Liver (tissue), 9 donors: ENCODE data around the gene ERN1. TPM values are rescaled to one million over a fixed set of nuclear protein-coding genes. Genes with fewer than 3 reads are reported as not detected.

Experiments used
- DNase-seq: peaks from one replicate; pipeline ENCODE4 v3.0.0-alpha.2; 2017; ENCODE audit warnings: low spot score
- H3K27ac ChIP-seq, 2 donors: one replicate each; pipeline ENCODE4 v1.7.0; 2013; ENCODE audit warnings: inconsistent platforms in 2 of 2, low read length in 2 of 2, control low read depth in 1 of 2, low read depth in 1 of 2, mild to moderate bottlenecking in 1 of 2
- H3K27me3 ChIP-seq, 4 donors: one replicate each; pipeline versions ENCODE4 v1.6.1 to v1.7.0; 2013; ENCODE audit warnings: low read length in 3 of 4, inconsistent platforms in 1 of 4, mild to moderate bottlenecking in 1 of 4, moderate library complexity in 1 of 4; ENCODE audit not compliant: control insufficient read depth in 4 of 4, insufficient read depth in 4 of 4
- H3K36me3 ChIP-seq, 4 donors: one replicate each; pipeline versions ENCODE4 v1.6.1 to v1.7.0; 2013; ENCODE audit warnings: low read length in 3 of 4, mild to moderate bottlenecking in 3 of 4, low read depth in 1 of 4, moderate library complexity in 1 of 4; ENCODE audit not compliant: control insufficient read depth in 4 of 4, insufficient read depth in 3 of 4
- H3K4me1 ChIP-seq, 4 donors: one replicate each; pipeline versions ENCODE4 v1.6.1 to v1.7.0; 2013; ENCODE audit warnings: low read length in 3 of 4, mild to moderate bottlenecking in 3 of 4, moderate library complexity in 1 of 4; ENCODE audit not compliant: control insufficient read depth in 4 of 4, insufficient read depth in 4 of 4
- H3K4me3 ChIP-seq, 3 donors: one replicate each; pipeline versions ENCODE4 v1.6.1 to v1.7.0; 2013; ENCODE audit warnings: low read length in 3 of 3, control low read depth in 1 of 3, low read depth in 1 of 3, mild to moderate bottlenecking in 1 of 3
- H3K9ac ChIP-seq, 2 donors: one replicate each; pipeline ENCODE4 v1.7.0; 2013; ENCODE audit warnings: low read length in 2 of 2, mild to moderate bottlenecking in 2 of 2, moderate library complexity in 2 of 2, control low read depth in 1 of 2, low read depth in 1 of 2
- H3K9me3 ChIP-seq, 4 donors: one replicate each; pipeline versions ENCODE4 v1.6.1 to v1.7.0; 2013; ENCODE audit warnings: low read length in 3 of 4; ENCODE audit not compliant: control insufficient read depth in 4 of 4
- EGR1 ChIP-seq, 2 donors: IDR thresholded peaks; 2 replicates each; pipeline ENCODE4 v1.6.1; 2016 to 2018; ENCODE audit warnings: antibody characterized with exemption in 2 of 2, low read depth in 2 of 2
- FOXA1 ChIP-seq: IDR thresholded peaks from 2 replicates; pipeline ENCODE4 v1.6.1; 2016; ENCODE audit warnings: antibody characterized with exemption
- FOXA2 ChIP-seq: IDR thresholded peaks from 2 replicates; pipeline ENCODE4 v1.6.1; 2016; ENCODE audit warnings: antibody characterized with exemption
- GABPA ChIP-seq, 2 donors: IDR thresholded peaks in 1 of 2; conservative IDR thresholded peaks in 1 of 2; 2 replicates each; pipeline ENCODE4 v1.6.1; 2016; ENCODE audit warnings: antibody characterized with exemption in 2 of 2, mild to moderate bottlenecking in 1 of 2, moderate library complexity in 1 of 2
- HNF4A ChIP-seq, 2 donors: conservative IDR thresholded peaks; 2 replicates each; pipeline ENCODE4 v1.6.1; 2016; ENCODE audit warnings: antibody characterized with exemption in 2 of 2, mild to moderate bottlenecking in 2 of 2
- HNF4G ChIP-seq: IDR thresholded peaks from 2 replicates; pipeline ENCODE4 v1.6.1; 2016; ENCODE audit warnings: antibody characterized with exemption
- NR2F2 ChIP-seq: IDR thresholded peaks from 2 replicates; pipeline ENCODE4 v1.6.1; 2016; ENCODE audit warnings: antibody characterized with exemption
- RAD21 ChIP-seq, 2 donors: IDR thresholded peaks; 2 replicates each; pipeline ENCODE4 v1.6.1; 2016; ENCODE audit warnings: antibody characterized with exemption in 2 of 2, mild to moderate bottlenecking in 2 of 2
- SP1 ChIP-seq: IDR thresholded peaks from 2 replicates; pipeline ENCODE4 v1.6.1; 2018; ENCODE audit warnings: antibody characterized with exemption, mild to moderate bottlenecking
- TAF1 ChIP-seq: conservative IDR thresholded peaks from 2 replicates; pipeline ENCODE4 v1.6.1; 2016; ENCODE audit warnings: antibody characterized with exemption, mild to moderate bottlenecking
- WGBS: extraction: QIAGEN DNeasy Blood & Tissue Kit; methylation state at CpG from one replicate; pipeline ENCODE4 v1.1.7; 2013; 5-methylcytosine and 5-hydroxymethylcytosine counted together
- polyA plus RNA-seq, 2 donors: library from polyadenylated mRNA; stranded (reverse) in 1 of 2; unstranded in 1 of 2; fragments of 200-250 nt in 1 of 2; fragments of >200 nt in 1 of 2; fragmentation: Nextera tagmentation in 1 of 2; extraction: Ambion mirVana in 1 of 2; gene quantifications; one replicate each; pipeline versions ENCODE4 v1.2.1 to v1.2.3, GENCODE V29; 2013 to 2015
- total RNA-seq, 2 donors: library from RNA; depleted of rRNA; stranded (reverse); fragments of >200 nt; gene quantifications; one replicate each; pipeline ENCODE4 v1.2.3, GENCODE V29; 2014
- TF ChIP-seq, protein P1 (sequence below): IDR thresholded peaks from 2 replicates; pipeline ENCODE4 v1.6.1; 2016; ENCODE audit warnings: antibody characterized with exemption
- TF ChIP-seq, protein P2 (sequence below): IDR thresholded peaks from 2 replicates; pipeline ENCODE4 v1.6.1; 2016; ENCODE audit warnings: antibody characterized with exemption
- TF ChIP-seq, protein P3 (sequence below): IDR thresholded peaks from 2 replicates; pipeline ENCODE4 v1.6.1; 2016; ENCODE audit warnings: antibody characterized with exemption, mild to moderate bottlenecking
- donor health status: healthy.
- donor health status: healthy.
- donor health status: healthy.
- donor health status: healthy.
- donor health status: healthy.

Gene ERN1
- total and polyA plus RNA-seq, 4 donors: 6.3 to 35.1 (median 14.9) TPM

DNA sequence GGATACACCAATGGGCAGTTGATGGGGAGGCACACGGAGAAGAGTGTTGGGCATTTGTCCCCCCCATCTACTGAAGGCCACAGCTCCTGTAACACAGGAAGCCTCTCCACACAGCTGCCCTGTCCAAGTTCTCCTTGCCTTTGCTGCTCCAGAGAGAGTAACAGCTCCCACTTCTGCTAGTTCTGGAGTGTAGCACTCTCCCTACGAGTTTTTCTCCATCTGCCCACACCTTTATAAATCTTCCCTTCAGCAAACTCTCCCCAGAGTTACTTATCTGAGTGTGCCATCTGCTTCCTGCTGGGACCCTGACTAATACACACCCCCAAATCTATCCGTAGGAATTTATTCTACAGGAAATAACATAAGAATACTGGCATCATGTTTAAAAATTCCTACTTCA, 42.6 kb upstream of the ERN1 start:
- Histone ChIP-seq H3K4me3 (no peak overlapping the region), H3K27ac (no peak overlapping the region), H3K27me3 (no peaks in the 10 kb centered on the region), H3K36me3 (peaks cover 0 to 16% (median 10%) of the 10 kb centered on the region in 4 donors), H3K9me3 (no peaks in the 10 kb centered on the region), H3K4me1 (peaks cover 9 to 40% (median 33%) of the 10 kb centered on the region in 4 donors), H3K9ac (no peak overlapping the region)
- WGBS: 80% methylated on average over 3 of the region's 3 CpGs
- DNase-seq: no peak
- no peak for TF ChIP-seq HNF4A (conservative IDR thresholded peaks at IDR 0.05)
- no peak for TF ChIP-seq FOXA2
- TF ChIP-seq SP1: no peak
- TF ChIP-seq, protein P1, sequence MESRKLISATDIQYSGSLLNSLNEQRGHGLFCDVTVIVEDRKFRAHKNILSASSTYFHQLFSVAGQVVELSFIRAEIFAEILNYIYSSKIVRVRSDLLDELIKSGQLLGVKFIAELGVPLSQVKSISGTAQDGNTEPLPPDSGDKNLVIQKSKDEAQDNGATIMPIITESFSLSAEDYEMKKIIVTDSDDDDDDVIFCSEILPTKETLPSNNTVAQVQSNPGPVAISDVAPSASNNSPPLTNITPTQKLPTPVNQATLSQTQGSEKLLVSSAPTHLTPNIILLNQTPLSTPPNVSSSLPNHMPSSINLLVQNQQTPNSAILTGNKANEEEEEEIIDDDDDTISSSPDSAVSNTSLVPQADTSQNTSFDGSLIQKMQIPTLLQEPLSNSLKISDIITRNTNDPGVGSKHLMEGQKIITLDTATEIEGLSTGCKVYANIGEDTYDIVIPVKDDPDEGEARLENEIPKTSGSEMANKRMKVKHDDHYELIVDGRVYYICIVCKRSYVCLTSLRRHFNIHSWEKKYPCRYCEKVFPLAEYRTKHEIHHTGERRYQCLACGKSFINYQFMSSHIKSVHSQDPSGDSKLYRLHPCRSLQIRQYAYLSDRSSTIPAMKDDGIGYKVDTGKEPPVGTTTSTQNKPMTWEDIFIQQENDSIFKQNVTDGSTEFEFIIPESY: no peak
- TF ChIP-seq NR2F2: no peak
- TF ChIP-seq, protein P2, sequence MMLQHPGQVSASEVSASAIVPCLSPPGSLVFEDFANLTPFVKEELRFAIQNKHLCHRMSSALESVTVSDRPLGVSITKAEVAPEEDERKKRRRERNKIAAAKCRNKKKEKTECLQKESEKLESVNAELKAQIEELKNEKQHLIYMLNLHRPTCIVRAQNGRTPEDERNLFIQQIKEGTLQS: no peak
- TF ChIP-seq RAD21 (IDR thresholded peaks at IDR 0.05): peak in 1 of 2 donors; percentile 35
- no peak for TF ChIP-seq EGR1 (IDR thresholded peaks at IDR 0.05; ENCODE audit: low read depth in 2 of 2)

DNA sequence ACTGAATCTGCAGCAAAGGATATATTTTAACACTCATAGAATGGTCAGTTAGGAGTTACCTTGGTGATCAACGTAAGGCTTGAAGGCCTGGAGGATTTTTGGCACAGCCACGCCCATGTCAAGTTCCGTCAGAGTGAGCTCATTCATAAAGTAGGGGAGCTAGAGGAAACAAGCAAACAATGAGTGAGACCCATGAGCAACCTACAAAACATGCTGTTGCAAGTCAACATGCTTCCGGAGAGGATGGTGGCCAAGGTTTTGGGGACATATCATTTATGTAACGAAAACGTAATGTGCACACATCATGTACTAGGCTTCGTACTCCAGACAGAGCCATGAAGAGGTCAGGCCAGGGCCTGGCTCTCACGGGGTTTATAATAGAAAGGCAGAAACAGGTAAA, 41.1 kb upstream of the ERN1 start:
- peaks cover 0 to 16% (median 11%) of the 10 kb centered on the region in 4 donors for H3K36me3 ChIP-seq
- no peak overlapping the region for H3K4me3 ChIP-seq
- 97% methylated on average over 8 of the region's 8 CpGs for whole genome bisulfite sequencing
- no peaks in the 10 kb centered on the region for H3K27me3 ChIP-seq
- no peak for TF ChIP-seq HNF4A (conservative IDR thresholded peaks at IDR 0.05)
- TF ChIP-seq, protein P2: no peak
- TF ChIP-seq, protein P3, sequence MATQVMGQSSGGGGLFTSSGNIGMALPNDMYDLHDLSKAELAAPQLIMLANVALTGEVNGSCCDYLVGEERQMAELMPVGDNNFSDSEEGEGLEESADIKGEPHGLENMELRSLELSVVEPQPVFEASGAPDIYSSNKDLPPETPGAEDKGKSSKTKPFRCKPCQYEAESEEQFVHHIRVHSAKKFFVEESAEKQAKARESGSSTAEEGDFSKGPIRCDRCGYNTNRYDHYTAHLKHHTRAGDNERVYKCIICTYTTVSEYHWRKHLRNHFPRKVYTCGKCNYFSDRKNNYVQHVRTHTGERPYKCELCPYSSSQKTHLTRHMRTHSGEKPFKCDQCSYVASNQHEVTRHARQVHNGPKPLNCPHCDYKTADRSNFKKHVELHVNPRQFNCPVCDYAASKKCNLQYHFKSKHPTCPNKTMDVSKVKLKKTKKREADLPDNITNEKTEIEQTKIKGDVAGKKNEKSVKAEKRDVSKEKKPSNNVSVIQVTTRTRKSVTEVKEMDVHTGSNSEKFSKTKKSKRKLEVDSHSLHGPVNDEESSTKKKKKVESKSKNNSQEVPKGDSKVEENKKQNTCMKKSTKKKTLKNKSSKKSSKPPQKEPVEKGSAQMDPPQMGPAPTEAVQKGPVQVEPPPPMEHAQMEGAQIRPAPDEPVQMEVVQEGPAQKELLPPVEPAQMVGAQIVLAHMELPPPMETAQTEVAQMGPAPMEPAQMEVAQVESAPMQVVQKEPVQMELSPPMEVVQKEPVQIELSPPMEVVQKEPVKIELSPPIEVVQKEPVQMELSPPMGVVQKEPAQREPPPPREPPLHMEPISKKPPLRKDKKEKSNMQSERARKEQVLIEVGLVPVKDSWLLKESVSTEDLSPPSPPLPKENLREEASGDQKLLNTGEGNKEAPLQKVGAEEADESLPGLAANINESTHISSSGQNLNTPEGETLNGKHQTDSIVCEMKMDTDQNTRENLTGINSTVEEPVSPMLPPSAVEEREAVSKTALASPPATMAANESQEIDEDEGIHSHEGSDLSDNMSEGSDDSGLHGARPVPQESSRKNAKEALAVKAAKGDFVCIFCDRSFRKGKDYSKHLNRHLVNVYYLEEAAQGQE: no peak
- TF ChIP-seq NR2F2: no peak
- TF ChIP-seq FOXA2: no peak
- TF ChIP-seq GABPA (IDR thresholded peaks at IDR 0.05 in 1 of 2, conservative IDR thresholded peaks at IDR 0.05 in 1 of 2): no peak
- TF ChIP-seq HNF4G: no peak
- TF ChIP-seq RAD21 (IDR thresholded peaks at IDR 0.05): no peak
- no peak for TF ChIP-seq FOXA1
- no peak overlapping the region for H3K27ac ChIP-seq
- no peaks in the 10 kb centered on the region for H3K9me3 ChIP-seq
- no peak overlapping the region for H3K9ac ChIP-seq
- peaks cover 5 to 26% (median 18%) of the 10 kb centered on the region in 4 donors for H3K4me1 ChIP-seq
- no peak for DNase-seq

DNA sequence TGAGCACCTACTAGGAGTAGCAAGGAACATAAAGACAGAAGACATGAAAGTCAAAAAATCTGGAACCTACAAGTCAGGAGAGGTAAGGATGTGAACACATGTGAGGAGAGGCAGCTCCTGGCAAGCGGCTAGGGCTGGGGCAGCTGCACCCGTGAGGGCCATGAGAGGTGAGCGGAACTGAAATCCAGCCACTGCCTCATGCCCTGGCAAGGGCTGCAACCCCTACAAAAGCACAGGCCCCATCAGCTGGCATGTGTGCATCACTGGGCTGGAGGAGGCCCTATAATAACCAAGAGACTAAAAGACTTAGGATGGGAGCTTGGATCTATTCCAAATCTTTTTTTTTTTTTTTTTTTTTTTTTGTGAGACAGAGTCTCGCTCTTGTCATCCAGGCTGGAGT, 40.3 kb upstream of the ERN1 start:
- Histone ChIP-seq H3K9ac (no peak overlapping the region), H3K9me3 (no peaks in the 10 kb centered on the region), H3K27me3 (no peaks in the 10 kb centered on the region), H3K27ac (no peak overlapping the region), H3K4me3 (no peak overlapping the region), H3K36me3 (peaks cover 0 to 19% (median 10%) of the 10 kb centered on the region in 4 donors), H3K4me1 (peaks cover 2 to 18% (median 10%) of the 10 kb centered on the region in 4 donors)
- WGBS: 97% methylated on average over 4 of the region's 4 CpGs
- DNase-seq: no peak
- no peak for TF ChIP-seq FOXA2
- TF ChIP-seq FOXA1: no peak
- TF ChIP-seq HNF4G: no peak
- TF ChIP-seq, protein P1: no peak
- TF ChIP-seq NR2F2: no peak
- TF ChIP-seq, protein P3: no peak
- TF ChIP-seq RAD21 (IDR thresholded peaks at IDR 0.05): no peak
- no peak for TF ChIP-seq TAF1
- TF ChIP-seq, protein P2: no peak
- no peak for TF ChIP-seq HNF4A (conservative IDR thresholded peaks at IDR 0.05)
- no peak for TF ChIP-seq SP1
- no peak for TF ChIP-seq GABPA (IDR thresholded peaks at IDR 0.05 in 1 of 2, conservative IDR thresholded peaks at IDR 0.05 in 1 of 2)
